Keratinocyte (primary cell): ENCODE measurements around the gene IRAK3. TPM values are rescaled to one million over a fixed set of nuclear protein-coding genes. Genes with fewer than 3 reads are reported as not detected.
"Not testable (repeated sequence)": the region's sequence is repeated elsewhere in the genome, so short reads cannot be mapped to it uniquely, and the experiment has no call there.

Experiments used
- DNase-seq: peaks from one replicate; pipeline ENCODE4 v3.0.0-alpha.2; 2011; ENCODE audit warnings: low read depth, missing footprints, low spot score
- FAIRE-seq: peaks from 2 replicates; lab custom pipeline; 2011; peaks lifted over from hg19 to GRCh38; lab: Jason Lieb, UNC
- H2AFZ ChIP-seq: 2 replicates; pipeline ENCODE4 v1.6.0; 2012; ENCODE audit warnings: low read length, control low read depth, inconsistent platforms; ENCODE audit not compliant: control insufficient read depth
- H3K27ac ChIP-seq: 2 replicates; pipeline ENCODE4 v1.5.1; 2011; ENCODE audit warnings: low read length; ENCODE audit not compliant: control insufficient read depth, insufficient read depth
- H3K27me3 ChIP-seq: 3 replicates; pipeline ENCODE4 v1.6.0; 2011; ENCODE audit warnings: low read length; ENCODE audit not compliant: control insufficient read depth, insufficient read depth; ENCODE audit errors: extremely low read depth
- H3K36me3 ChIP-seq, 2 experiments: 2 replicates in 1 of 2; 3 replicates in 1 of 2; pipeline ENCODE4 v1.5.1; 2011; ENCODE audit warnings: low read length in 2 of 2, mild to moderate bottlenecking in 1 of 2; ENCODE audit not compliant: control insufficient read depth in 2 of 2, insufficient read depth in 2 of 2; ENCODE audit errors: extremely low read depth in 1 of 2
- H3K4me1 ChIP-seq: 3 replicates; pipeline ENCODE4 v1.5.1; 2011; ENCODE audit warnings: low read length; ENCODE audit not compliant: control insufficient read depth, insufficient read depth; ENCODE audit errors: extremely low read depth
- H3K4me2 ChIP-seq: 3 replicates; pipeline ENCODE4 v1.6.0; 2011; ENCODE audit warnings: low read depth, low read length; ENCODE audit not compliant: control insufficient read depth, insufficient read depth; ENCODE audit errors: extremely low read depth
- H3K4me3 ChIP-seq, 3 experiments: fragments of 200-600 bp in 1 of 3; sonication (generic) in 1 of 3; 2 replicates in 2 of 3; 3 replicates in 1 of 3; pipeline ENCODE4 v1.5.1; 2011 to 2016; ENCODE audit warnings: low read length in 3 of 3, mild to moderate bottlenecking in 3 of 3, control low read depth in 2 of 3, inconsistent platforms in 1 of 3, low read depth in 1 of 3, mixed read lengths in 1 of 3, mixed run types in 1 of 3, moderate library complexity in 1 of 3; ENCODE audit not compliant: control insufficient read depth in 2 of 3, insufficient read depth in 2 of 3; ENCODE audit errors: extremely low read depth in 1 of 3
- H3K79me2 ChIP-seq: 2 replicates; pipeline ENCODE4 v1.6.0; 2012; ENCODE audit warnings: low read length; ENCODE audit not compliant: control insufficient read depth, insufficient read depth
- H3K9ac ChIP-seq: 3 replicates; pipeline ENCODE4 v1.6.0; 2011; ENCODE audit warnings: low read length; ENCODE audit not compliant: control insufficient read depth, insufficient read depth; ENCODE audit errors: extremely low read depth
- H3K9me1 ChIP-seq: 3 replicates; pipeline ENCODE4 v1.6.0; 2011; ENCODE audit warnings: low read length; ENCODE audit not compliant: control insufficient read depth, insufficient read depth; ENCODE audit errors: extremely low read depth
- H3K9me3 ChIP-seq: 2 replicates; pipeline ENCODE4 v1.5.1; 2012; ENCODE audit warnings: low read depth, low read length; ENCODE audit not compliant: control insufficient read depth
- H4K20me1 ChIP-seq: 3 replicates; pipeline ENCODE4 v1.6.0; 2011; ENCODE audit warnings: low read length; ENCODE audit not compliant: control insufficient read depth, insufficient read depth; ENCODE audit errors: extremely low read depth
- CTCF ChIP-seq, 3 experiments: IDR thresholded peaks in 1 of 3; conservative IDR thresholded peaks in 1 of 3; optimal IDR thresholded peaks in 1 of 3; 2 replicates in 2 of 3; 3 replicates in 1 of 3; pipeline versions ENCODE3 to v1.5.1; 2011; ENCODE audit warnings: low read length in 3 of 3, mild to moderate bottlenecking in 3 of 3, moderate library complexity in 2 of 3, control low read depth in 1 of 3, inconsistent platforms in 1 of 3; ENCODE audit not compliant: insufficient read depth in 2 of 3; ENCODE audit errors: extremely low read depth in 1 of 3
- EZH2 ChIP-seq: IDR thresholded peaks from one replicate; pipeline ENCODE4 v1.6.1; 2012; ENCODE audit warnings: inconsistent platforms, mild to moderate bottlenecking, low read length, moderate library complexity
- dilution Hi-C: fragments of 300-500 bp; cut with MboI; formaldehyde crosslinking; loops from one replicate; pipeline ENCODE4 v1.7.0; 2020; ENCODE audit warnings: low sequenced_read_pairs; ENCODE audit not compliant: extremely low pct_ligation_motif_present
- polyA plus RNA-seq, 5 experiments: library from polyadenylated mRNA; depleted of rRNA in 3 of 5; stranded (reverse) in 3 of 5; stranded (forward) in 1 of 5; unstranded in 1 of 5; fragments of >200 nt; gene quantifications; 1 replicate in 1 of 5; 2 replicates in 3 of 5; 3 replicates in 1 of 5; pipeline versions ENCODE4 v1.2.1 to v1.2.3, GENCODE V29; 2011 to 2012; ENCODE audit warnings: missing spikeins in 2 of 5, low read depth in 1 of 5, low replicate concordance in 1 of 5

The IRAK3 gene
- polyA plus RNA-seq, 1 donor (not counting 4 experiments of a cell fraction or from before 2014, with no cell fraction given): 0.07 TPM

GRCh38 chr12:66169221-66170170 lies 19.5 kb upstream of the IRAK3 start, which contains the start of gene TMBIM4:
Gene TMBIM4 (minus strand): TSS chr12:66169996. CDS start chr12:66169951, 45 bp downstream.
- H2AFZ ChIP-seq: peak within 1 kb of the TSS; percentile 78
- FAIRE-seq (peak; percentile 49), DNase-seq (peak; percentile 13)
- dilution Hi-C loops: no loop called here
- H3K4me2 ChIP-seq: peak within 1 kb of the TSS; percentile 94
- H3K79me2 ChIP-seq: peaks cover 42% of the 10 kb centered on the region
- H3K27me3 ChIP-seq: no peaks in the 10 kb centered on the region
- TF ChIP-seq EZH2 (no peak), CTCF (optimal IDR thresholded peaks at IDR 0.05 in 1 of 3, IDR thresholded peaks at IDR 0.05 in 1 of 3, conservative IDR thresholded peaks at IDR 0.05 in 1 of 3; ENCODE audit: extremely low read depth in 1 of 3, insufficient read depth in 2 of 3, low read length in 3 of 3) (peak; percentile 46 to 63 (median 53))
- no peaks in the 10 kb centered on the region for H3K36me3 ChIP-seq
- H3K9me1 ChIP-seq: no peaks in the 10 kb centered on the region
- H3K9ac ChIP-seq: peak within 1 kb of the TSS; percentile 93
- H3K4me3 ChIP-seq: peak within 1 kb of the TSS; percentile 53 to 93 (median 87)
- H3K9me3 ChIP-seq: no peaks in the 10 kb centered on the region
- peak within 1 kb of the TSS; percentile 93 for H3K27ac ChIP-seq
- no peaks in the 10 kb centered on the region for H4K20me1 ChIP-seq
- peaks cover 4% of the 10 kb centered on the region for H3K4me1 ChIP-seq

GRCh38 chr12:66170606-66171005 lies 18.4 kb upstream of the IRAK3 start:
- DNase-seq (no peak), FAIRE-seq (no peak)
- H2AFZ ChIP-seq: no peak overlapping the region
- no peaks in the 10 kb centered on the region for H3K36me3 ChIP-seq
- no peak overlapping the region for H3K4me3 ChIP-seq
- TF ChIP-seq EZH2 (no peak), CTCF (optimal IDR thresholded peaks at IDR 0.05 in 1 of 3, IDR thresholded peaks at IDR 0.05 in 1 of 3, conservative IDR thresholded peaks at IDR 0.05 in 1 of 3; ENCODE audit: extremely low read depth in 1 of 3, insufficient read depth in 2 of 3, low read length in 3 of 3) (no peak)
- no peaks in the 10 kb centered on the region for H3K9me1 ChIP-seq
- H3K4me1 ChIP-seq: peaks cover 4% of the 10 kb centered on the region
- H4K20me1 ChIP-seq: no peaks in the 10 kb centered on the region
- H3K27me3 ChIP-seq: no peaks in the 10 kb centered on the region
- H3K27ac ChIP-seq: no peak overlapping the region
- H3K9ac ChIP-seq: no peak overlapping the region
- H3K79me2 ChIP-seq: peaks cover 32% of the 10 kb centered on the region
- dilution Hi-C loops: no loop called here
- no peaks in the 10 kb centered on the region for H3K9me3 ChIP-seq
- peak overlapping the region; percentile 53 for H3K4me2 ChIP-seq

GRCh38 chr12:66174391-66175325 lies 14.4 kb upstream of the IRAK3 start:
- H4K20me1 ChIP-seq, H3K27ac ChIP-seq, H3K36me3 ChIP-seq, H3K79me2 ChIP-seq, DNase-seq, dilution Hi-C loops, H3K4me3 ChIP-seq, H3K9me3 ChIP-seq, H3K4me2 ChIP-seq, H3K4me1 ChIP-seq, H3K9me1 ChIP-seq, FAIRE-seq, H3K9ac ChIP-seq, H2AFZ ChIP-seq: not testable (repeated sequence)
- H3K27me3 ChIP-seq: peaks cover 11% of the 10 kb centered on the region
